ENCODE measurements around the gene PLEKHO2.

DNA sequence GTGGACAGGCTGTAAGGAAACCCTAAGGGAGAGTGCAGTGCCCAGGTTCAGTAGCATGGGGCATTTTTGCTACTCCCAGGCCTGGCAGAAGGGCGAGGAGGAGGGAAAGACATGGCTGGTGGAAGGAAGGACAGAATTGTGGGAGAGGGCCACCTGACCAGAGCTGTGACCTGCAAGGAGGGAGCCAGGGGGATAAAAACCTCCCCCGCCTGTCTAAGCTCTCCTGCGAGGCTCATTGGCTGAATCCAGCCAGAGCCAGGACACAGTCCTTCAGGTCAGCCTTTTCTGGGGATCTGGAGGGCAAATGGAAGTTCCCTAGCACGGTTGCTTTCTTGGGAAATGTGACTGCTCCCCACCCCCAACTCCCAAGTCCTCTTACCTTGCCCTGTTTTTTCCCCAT is 56.7 kb downstream of the PLEKHO2 start:
- TF ChIP-seq, protein P1, sequence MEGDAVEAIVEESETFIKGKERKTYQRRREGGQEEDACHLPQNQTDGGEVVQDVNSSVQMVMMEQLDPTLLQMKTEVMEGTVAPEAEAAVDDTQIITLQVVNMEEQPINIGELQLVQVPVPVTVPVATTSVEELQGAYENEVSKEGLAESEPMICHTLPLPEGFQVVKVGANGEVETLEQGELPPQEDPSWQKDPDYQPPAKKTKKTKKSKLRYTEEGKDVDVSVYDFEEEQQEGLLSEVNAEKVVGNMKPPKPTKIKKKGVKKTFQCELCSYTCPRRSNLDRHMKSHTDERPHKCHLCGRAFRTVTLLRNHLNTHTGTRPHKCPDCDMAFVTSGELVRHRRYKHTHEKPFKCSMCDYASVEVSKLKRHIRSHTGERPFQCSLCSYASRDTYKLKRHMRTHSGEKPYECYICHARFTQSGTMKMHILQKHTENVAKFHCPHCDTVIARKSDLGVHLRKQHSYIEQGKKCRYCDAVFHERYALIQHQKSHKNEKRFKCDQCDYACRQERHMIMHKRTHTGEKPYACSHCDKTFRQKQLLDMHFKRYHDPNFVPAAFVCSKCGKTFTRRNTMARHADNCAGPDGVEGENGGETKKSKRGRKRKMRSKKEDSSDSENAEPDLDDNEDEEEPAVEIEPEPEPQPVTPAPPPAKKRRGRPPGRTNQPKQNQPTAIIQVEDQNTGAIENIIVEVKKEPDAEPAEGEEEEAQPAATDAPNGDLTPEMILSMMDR (IDR thresholded peaks at IDR 0.05; ENCODE audit: low read depth, low read length, poor library complexity, severe bottlenecking) = no peak
- no peak for TF ChIP-seq EZH2phosphoT487 (IDR thresholded peaks at IDR 0.05; ENCODE audit: borderline replicate concordance, low read length)
